GM12872 (cell line): ENCODE data around the gene PAPOLB.

ENCODE experiments used
- TF ChIP-seq, protein P1 (sequence below): IDR thresholded peaks from 3 replicates; pipeline ENCODE4 v1.5.1; 2011; ENCODE audit warnings: low read depth, mild to moderate bottlenecking, low read length, moderate library complexity; ENCODE audit not compliant: insufficient read depth

PAPOLB gene

DNA sequence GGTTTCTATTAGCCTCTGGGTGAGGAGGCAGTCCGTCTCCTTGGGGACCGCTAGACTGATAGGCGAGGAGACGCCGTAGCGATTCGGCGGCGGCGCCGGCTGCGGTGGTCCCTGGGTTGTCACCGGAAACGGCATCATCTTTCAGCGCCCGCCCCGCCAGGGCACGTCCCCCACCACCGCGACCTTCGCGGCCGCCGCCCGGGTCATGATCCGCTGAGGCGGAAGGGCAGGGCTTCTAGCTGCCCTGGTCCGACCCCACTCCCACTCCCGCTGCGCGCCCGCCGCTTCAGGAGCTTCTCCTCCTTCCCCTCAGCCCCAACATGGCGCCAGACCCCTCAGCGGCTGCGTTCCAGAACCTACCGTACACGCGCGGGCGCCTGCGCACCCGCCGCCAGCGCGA lies at the start of gene PAPOLB:
Gene PAPOLB, minus strand, starts transcription at position 358 of the 400 bp plus-strand sequence. Its CDS starts 220 bp downstream, at position 138.
- TF ChIP-seq, protein P1, sequence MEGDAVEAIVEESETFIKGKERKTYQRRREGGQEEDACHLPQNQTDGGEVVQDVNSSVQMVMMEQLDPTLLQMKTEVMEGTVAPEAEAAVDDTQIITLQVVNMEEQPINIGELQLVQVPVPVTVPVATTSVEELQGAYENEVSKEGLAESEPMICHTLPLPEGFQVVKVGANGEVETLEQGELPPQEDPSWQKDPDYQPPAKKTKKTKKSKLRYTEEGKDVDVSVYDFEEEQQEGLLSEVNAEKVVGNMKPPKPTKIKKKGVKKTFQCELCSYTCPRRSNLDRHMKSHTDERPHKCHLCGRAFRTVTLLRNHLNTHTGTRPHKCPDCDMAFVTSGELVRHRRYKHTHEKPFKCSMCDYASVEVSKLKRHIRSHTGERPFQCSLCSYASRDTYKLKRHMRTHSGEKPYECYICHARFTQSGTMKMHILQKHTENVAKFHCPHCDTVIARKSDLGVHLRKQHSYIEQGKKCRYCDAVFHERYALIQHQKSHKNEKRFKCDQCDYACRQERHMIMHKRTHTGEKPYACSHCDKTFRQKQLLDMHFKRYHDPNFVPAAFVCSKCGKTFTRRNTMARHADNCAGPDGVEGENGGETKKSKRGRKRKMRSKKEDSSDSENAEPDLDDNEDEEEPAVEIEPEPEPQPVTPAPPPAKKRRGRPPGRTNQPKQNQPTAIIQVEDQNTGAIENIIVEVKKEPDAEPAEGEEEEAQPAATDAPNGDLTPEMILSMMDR: no peak

DNA sequence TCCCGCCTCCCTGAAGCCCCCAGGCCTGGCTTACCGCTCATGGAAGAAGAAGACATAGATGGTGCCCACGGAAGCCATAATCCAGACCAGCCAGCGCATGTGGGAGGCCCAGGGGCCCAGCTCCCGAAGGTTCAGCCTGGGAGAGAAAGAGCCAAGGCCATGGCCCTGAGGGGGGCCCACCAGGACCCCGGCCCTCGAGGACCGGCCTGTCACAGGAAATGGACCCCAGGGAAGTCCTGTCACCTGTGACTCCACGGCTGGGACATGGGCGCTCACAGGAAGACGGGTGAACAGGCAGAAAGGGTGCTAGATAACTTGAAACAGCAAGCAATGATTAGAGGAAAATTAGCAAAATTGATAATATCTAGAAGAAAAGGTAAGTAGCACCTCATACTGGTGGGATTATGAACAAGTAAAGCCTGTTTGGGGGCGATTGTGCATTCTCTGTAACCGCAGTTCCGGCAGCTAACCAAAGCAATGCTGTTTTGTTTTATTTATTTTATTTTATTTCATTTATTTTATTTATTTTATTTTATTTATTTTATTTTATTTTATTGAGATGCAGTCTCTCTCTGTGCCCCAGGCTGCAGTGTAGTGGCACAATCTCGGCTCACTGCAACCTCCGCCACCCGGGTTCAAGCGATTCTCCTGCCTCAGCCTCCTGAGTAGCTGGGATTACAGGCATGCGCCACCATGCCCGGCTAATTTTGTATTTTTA lies 49.4 kb upstream of the PAPOLB start:
- TF ChIP-seq, protein P1: no peak

DNA sequence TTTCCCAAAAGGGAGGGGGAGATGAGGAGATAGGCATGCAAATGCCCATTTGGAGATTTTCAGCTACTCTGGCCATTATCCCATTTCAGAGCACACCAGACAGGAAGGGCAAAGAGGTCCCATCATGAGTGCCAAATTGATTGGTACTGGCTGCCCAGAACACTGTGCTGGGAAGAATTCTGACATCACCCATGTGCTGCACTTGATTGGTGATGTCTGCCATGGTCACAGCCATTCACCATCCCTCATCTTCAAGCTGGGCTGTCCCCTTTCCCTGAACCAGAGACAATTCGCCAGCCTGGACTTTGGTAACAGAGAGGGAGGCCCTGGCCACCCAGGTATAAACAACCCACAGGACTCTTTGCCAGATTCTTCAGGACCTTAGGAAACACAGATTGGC lies 44.9 kb upstream of the PAPOLB start:
- TF ChIP-seq, protein P1: no peak

DNA sequence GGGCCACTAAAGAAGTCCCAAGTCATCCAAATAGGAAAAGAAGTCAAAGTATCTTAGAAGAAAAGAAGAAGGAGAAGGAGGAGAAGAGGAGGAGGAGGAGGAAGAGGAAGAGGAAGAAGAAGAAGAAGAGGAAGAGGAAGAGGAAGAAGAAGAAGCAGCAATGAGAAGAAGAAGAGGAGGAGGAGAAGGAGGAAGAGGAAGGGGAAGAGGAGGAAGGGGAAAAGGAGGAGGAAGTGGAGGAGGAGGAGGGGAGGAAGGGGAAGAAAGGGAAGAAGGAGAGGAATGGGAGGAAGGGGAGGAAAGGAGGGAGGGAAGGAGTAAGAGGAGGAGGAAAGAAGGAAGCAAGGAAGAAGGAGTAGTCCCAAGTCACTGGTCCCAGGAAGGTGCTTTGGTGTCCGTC lies 43.3 kb upstream of the PAPOLB start:
- TF ChIP-seq, protein P1: no peak

DNA sequence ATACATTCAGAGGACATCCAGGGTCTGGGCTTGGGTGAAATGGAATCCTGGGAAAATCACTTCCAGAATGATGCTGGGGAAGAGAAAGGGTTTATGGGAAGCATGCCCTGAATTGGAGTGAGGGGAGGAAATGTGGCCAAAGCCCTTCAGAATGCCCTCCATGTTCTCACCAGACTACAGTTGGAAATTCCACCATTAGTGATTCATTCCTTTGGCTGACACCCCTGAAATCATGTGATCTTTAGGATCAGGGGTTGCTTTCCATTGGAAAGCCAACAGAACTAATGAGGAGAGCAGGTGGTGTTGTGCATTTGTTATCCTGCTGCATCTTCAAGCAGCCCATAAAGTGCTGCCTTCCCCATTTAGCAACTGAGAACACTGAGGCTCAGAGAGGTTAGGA lies 42.5 kb upstream of the PAPOLB start:
- TF ChIP-seq, protein P1: no peak

DNA sequence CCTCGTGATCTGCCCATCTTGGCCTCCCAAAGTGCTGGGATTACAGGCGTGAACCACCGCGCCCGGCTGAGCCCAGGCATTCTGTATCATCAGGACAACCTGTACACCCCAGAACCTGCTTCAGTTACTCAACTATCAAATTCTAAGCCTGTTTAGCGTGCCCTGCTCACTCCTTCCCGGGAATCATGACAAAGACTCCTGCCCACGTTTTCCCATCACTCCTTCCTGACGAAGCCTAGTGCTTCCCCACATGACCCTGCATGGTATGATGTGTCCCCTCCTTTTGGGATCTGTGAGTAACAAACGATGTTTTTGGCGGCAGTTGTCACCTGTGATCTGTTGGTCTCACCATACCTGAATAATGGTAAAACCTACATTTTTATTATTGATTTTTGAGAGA lies 33.9 kb upstream of the PAPOLB start:
- TF ChIP-seq, protein P1: no peak

DNA sequence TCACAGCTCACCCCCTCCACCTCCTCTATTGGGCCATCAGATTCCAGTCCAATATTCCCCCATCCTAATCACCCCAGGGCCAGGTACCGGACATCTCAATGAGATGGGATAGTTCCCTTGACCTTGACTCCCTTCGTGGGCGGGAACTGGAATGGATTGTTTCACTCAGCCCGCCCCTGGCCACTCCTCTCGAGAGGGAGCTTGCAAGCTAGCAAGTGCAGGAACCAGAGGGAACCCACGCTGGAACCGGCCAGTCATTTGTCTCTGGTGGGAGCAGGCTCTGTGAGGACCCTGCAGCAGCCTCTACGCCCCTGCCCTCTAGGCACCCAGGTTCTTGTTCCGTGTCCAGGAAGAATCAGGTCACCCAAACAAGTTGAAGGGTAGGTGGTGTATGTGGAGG lies 32.7 kb upstream of the PAPOLB start:
- TF ChIP-seq, protein P1: no peak
